DLD1 (cell line): ENCODE data around the gene KCTD2.

ENCODE experiments used
- in situ Hi-C: cut with HindIII; loops from 2 replicates; pipeline ENCODE4 v1.10.0; 2017; ENCODE audit warnings: low sequenced_read_pairs

Gene KCTD2

GRCh38 chr17:75094871-75095399, 47.9 kb downstream of the KCTD2 start:
- in situ Hi-C loops = no loop called here

DNA sequence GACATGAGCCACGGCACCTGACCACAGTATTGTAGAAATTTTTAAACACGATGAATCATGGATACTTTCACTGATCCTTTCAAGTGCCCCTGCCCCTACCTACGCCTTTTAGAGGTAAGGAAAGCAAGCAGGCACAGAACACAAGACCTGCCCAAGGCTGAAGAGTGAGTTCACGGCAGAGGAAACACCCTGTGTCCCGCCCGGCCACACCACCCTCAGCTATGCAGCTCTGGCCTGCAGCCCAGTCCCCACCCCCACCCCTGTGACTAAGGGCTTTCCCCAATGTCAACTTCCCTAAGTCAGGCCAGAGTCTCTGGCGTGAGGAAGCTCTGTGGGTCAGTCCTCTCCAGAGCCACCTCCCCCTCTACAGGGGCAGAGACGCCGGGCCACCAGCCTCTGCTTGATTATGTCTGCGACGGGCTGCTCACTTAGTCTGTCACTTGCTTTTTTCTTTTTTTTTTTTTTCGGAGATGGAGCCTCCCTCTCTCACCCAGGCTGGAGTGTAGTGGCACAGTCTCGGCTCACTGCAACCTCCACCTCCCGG, 49.1 kb downstream of the KCTD2 start:
- in situ Hi-C loops = no loop called here

- in situ Hi-C loops = no loop called here
These were observed 50.8 kb downstream of the KCTD2 start for GRCh38 chr17:75097865-75098264.

- in situ Hi-C loops = no loop called here
These were observed 51.8 kb downstream of the KCTD2 start for GRCh38 chr17:75098861-75099260.

- in situ Hi-C loops = no loop called here
These were observed 53.0 kb downstream of the KCTD2 start for GRCh38 chr17:75099881-75100595.

GRCh38 chr17:75102385-75102821, 55.4 kb downstream of the KCTD2 start:
- in situ Hi-C loops = no loop called here

GRCh38 chr17:75103601-75104554, 56.9 kb downstream of the KCTD2 start:
- in situ Hi-C loops = no loop called here

GRCh38 chr17:75105126-75106080, 58.4 kb downstream of the KCTD2 start:
- in situ Hi-C loops = no loop called here

DNA sequence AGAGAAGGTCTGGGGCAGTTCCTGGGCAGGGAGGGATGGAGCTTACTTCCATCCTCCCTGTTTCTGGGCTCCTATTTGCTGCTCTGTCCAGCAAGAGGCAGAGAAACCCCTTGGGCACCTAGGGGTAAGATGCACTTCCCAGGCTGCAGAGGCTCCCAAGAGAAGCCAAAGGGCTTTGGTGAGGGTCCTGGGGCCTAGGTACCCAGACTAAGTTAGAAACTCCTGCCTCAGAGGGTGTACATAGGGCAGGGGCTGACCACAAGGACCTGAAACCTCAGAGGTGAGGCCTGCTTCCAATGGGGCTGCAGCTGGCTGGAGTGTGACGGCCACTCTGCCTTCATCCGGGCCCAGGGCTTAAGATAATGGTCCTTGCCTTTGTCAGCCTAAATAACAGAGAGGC, 61.2 kb downstream of the KCTD2 start:
- in situ Hi-C loops = no loop called here

GRCh38 chr17:75109046-75109406, 62.0 kb downstream of the KCTD2 start:
- in situ Hi-C loops = no loop called here

DNA sequence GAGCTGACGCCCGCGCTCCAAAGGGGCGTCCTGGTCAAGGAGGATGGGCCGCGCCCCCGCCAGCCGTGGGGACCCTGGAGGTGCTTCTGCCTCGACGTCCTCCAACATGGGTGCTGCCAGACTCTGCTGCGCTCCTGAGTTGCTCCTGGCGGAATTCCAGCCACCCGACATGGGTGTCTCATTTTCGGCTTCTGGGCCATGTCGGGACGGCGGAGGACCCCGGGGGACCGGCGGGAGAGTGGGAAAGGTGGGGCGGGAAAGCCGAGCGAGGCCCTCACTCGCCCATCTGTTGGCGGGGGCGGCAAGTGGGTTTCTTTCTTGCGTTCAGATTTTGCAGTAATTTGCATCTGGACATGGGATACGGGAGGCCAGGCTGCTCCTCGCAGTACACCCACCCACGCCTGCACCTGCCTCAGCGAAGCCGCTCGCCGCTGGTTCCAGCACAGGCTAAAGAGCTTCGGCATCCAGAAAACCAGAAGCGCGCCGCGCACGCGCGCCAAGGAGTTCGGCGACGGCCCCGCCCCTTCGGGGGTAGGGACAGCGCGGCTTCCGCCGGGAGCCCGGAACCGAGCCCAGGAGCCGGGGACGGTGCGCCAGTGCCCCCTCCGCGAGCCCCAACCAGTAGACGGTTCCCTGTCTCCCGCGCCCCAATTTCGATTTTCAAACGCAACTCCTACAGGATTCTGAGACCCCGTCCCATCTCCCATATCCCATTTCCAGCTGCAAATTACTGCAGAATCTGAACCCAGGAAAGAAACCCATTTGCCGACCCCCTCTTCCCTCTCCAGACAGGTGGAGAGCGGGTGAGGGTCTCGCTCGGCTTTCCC, 62.6 kb downstream of the KCTD2 start, which contains the start of gene ARMC7:
Gene ARMC7, plus strand, starts transcription at position 563 of the 827 bp plus-strand sequence. CDS start 320 bp downstream, outside the sequence.
- in situ Hi-C loops = no loop called here

DNA sequence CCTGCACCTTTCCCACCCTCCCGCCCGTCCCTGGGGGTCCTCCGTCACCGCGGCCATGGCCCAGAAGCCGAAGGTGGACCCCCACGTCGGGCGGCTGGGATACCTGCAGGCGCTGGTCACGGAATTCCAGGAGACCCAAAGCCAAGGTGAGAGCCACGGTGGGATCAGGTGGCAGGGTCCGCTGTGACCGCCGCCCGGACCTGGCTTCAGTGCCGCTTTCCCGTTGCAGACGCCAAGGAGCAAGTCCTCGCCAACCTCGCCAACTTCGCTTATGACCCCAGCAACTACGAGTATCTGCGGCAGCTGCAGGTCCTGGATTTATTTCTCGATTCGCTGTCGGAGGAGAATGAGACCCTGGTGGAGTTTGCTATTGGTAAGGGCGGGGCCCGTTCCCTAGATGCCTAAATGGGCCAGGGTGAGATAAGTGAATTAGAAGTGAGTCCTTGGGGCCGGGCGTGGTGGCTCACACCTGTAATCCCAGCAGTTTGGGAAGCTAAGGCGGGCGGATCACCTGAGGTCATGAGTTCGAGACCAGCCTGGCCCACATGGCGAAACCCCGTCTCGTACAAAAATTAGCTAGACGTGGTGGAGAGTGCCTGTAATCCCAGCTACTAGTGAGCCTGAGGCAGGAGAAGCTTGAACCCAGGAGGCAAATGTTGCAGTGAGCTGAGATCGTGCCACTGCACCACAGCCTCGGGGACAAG, 63.4 kb downstream of the KCTD2 start:
- in situ Hi-C loops = no loop called here

DNA sequence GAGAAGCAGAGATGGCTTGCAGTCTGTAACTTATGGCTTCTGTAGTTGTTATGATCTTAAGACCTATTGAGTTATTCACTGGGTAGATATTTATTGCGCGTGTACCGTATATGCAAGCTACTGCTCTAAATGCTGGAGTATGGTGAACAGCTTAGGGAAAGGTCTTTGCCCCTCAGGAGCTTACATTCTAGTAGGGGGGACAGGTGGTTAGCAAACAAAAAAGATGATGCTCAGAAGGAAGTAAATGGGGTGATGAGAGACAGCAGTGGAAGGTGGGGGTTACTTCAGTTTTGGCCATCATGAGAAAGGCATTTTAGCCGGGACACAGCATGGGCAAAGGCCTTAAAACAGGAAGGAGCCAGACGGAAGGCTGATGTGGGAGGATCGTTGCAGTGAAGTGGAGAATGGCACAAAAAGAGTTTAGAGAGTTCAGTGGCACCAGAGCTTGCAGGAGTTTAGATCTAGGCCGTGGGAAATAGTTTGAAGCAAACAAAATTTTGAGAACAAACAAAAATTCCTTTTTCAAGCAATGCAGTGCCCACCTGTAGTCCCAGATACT, 64.8 kb downstream of the KCTD2 start:
- in situ Hi-C loops = no loop called here

GRCh38 chr17:75113798-75114551, 67.0 kb downstream of the KCTD2 start:
- in situ Hi-C loops = no loop called here

DNA sequence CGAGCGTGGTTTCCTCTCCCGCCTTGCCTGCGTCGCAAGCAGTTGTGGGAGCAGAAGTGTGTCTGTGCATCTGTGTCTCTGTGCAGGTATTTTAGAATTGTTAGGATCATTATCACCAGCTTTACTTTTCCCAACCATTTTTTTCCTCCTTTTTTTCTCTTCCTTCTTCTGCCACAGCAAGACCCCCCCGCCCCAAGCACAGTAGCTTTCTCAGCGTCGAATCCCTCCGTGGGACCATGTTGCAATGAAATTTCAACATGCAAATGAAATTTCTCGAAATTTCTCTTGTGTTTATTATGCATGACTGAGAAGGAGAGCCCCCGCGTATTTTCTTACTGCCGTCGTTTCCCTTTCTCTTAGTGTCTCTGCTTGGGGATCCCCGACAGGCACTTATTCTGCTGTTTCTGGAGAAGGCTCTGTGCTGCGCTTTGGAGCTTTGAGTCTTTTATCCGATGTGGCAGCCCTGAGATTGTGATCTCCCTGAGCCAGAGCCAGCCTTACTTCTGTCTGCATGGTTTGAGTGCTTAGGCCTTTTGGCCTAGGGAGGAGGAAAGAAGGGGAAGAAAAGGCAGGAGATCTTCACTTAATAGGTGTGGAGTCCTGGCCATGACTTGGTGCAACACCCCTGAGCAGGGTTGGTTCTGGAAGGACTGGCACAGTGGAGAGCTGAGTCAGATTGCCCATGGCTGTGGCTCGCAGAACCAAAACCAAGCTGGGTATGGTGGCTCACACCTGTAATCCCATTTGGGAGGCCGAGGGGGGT, 67.7 kb downstream of the KCTD2 start:
- in situ Hi-C loops = no loop called here
